NCI-H82 (cell line): ENCODE measurements around the gene WASF2.
A peak's percentile ranks its signal among the peaks of the same experiment; 100 is the strongest.
"Not testable (repeated sequence)": the region's sequence is repeated elsewhere in the genome, so short reads cannot be mapped to it uniquely, and the experiment has no call there.

Source experiments
- DNase-seq: peaks from one replicate; lab custom pipeline; 2025; lab: John Stamatoyannopoulos, UW

Gene WASF2

DNA sequence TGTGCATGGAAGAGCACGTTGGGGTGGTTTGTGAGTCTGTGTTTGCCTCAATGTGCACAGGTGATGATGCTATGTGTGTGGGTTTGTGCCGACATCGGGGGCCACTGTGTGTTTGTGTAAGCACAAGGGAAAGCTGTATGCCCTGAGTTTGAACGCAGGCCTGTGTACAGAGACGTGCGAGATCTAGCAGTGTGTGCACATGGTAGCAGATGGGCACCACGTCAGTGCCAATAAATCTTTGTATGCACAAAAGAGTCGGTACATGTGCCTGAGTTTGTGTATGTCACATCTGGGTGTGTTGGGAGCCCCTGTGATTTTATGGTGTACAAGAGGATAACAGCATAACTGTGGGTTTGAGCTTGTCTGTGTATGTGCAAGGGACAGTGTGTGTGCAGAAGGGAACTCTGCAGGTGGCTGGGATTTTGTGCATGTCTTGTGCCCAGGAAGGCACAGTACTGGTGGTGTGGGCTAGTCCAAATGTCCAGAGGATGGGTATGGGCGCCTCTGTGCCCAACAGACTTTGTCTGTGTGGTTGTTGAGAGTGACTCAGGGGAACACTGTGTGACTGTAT is 32.0 kb upstream of the WASF2 start:
- DNase-seq: no peak

DNA sequence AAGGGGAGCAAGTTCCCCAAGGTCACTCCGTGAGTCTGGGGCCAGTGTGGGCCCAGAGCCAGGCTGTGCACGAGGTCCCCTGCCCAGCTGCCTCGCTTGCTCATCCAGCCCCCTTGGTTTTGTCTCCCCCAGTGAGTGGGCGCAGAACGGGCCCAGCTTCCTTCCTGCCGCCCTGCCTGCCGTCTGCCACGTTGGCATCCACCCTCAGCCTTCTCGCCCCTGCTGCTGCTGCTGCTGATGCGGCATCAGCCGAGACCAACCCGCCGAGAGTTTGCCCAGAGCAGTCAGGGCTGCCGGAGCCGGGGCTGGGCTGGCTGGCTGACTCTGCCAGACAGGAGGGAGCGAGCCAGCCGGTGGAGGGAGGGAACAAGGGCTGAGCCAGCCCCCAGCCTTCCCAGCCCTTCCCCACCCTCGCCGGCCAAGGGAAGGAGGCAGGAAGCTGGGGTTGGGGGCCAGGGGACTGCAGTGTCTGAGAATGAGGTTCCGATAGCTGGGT is 31.4 kb upstream of the WASF2 start:
- no peak for DNase-seq

DNA sequence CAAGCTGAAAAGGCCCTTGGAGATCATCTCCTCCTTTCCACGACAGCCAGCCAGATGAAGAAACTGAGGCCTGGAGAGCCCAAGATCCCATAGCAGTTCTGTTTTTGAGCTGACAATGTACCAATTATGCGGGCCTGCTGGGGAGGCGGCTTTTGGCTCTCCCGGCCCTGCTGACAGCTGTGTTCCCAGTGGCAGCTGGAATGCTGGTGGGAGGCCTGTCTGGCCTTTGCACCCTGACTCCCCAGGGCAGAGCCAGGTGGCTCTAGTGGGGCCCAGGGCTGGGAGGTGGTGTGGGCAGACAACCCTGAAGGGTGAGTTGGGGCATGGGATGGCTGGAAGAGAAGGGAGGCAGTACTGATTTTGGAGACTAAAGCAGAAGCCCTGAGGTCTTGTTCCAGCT is 30.7 kb upstream of the WASF2 start:
- DNase-seq: no peak

DNA sequence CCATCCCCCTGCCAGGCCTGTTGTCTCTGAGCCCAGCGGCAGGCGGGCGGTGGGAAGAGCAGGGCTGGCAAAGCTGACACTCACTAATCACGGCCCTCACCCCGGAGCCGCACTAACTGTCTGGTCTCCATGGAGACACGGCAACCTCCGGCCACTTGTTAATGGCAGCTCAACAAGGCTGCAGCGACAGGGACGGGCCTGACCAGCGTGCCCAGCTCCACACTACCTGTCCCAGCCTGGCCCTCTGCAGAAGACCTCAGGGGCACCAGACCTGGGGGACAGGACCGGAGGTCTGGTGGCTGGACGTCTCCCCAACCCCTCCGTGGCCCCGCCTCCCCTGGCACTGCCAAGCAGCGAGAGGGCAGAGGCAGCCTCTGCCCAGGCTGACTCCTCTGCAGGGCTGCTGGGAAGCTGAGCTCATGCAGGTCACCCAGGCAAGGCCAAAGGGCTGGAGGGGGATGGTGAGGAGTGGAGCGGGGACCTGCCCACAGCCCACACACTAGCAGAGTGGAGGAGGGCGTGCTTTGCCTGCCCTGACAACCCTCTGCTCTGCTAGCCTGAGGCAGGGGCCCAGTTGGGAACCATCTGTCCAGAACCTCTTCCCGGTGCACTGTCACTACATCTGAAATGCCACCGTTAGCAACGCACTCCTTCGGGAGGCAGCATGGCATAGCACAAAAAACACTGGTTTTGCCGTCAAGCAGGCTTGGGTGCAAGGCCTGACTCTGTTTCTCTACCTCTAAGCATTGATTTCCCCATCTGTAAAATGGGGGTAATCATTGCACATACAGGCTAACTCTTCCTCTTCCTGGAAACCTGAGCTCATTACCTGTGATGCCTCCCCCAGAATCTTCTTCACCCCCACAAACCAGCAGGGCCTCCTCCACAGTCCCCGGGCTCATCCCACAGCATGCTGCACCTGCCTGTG is 29.6 kb upstream of the WASF2 start:
- peak; percentile 51 for DNase-seq

DNA sequence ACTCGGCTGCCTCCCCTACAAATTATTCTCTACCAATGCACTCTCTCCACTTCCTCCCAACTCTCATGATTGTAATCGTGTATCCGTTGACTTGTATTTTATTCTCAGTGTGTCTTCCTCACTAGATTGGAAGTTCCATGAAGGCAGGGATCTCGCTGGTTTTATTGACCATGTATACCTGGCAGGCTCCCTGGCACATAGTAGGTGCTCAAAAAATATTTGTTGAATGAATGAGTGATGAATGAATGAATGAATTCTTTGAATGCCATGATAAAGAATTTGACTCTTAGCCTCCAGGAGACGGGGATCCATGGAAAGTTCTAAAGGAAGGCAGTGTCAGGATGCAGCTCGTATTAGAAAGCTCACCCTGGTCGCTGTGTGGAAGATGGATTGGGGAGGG is 28.8 kb upstream of the WASF2 start:
- no peak for DNase-seq

DNA sequence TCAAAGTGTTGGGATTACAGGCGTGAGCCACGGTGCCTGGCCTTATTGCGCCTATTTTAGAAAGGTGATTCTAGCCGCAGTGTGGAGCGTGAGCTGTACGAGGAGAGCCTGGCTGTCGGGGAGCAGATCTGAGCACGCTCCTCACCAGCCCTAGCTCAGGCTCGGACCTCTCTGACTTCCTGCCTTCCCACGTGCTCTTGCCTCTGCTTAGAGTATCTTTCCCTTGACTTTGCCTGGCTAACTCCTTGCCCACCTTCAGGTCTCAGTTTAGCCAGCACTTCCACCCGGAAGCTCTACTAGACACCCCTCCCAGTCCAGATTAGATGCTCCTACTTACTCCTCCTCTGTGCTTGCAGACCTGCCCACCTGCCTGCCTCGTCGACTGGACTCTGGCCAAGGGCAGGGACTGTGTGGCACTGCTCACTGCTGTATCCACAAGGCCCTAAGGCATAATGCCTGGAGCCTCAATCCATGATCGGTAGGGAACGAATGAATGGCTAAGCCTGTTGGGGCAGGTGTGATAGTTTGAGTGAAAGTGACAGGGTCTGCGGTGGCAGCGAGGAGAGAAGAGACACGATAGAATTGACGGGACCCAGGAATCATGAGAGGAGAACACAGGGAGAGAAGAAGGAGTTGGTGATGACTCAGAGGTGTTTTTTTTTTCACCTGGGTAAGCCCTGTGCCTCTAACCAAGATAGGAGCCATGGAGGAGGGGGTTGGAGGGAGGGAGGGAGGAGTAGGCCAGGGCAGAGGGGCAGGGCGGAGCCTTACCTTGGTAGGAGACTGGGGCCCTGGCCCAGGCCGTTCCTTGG is 28.1 kb upstream of the WASF2 start:
- DNase-seq: no peak

DNA sequence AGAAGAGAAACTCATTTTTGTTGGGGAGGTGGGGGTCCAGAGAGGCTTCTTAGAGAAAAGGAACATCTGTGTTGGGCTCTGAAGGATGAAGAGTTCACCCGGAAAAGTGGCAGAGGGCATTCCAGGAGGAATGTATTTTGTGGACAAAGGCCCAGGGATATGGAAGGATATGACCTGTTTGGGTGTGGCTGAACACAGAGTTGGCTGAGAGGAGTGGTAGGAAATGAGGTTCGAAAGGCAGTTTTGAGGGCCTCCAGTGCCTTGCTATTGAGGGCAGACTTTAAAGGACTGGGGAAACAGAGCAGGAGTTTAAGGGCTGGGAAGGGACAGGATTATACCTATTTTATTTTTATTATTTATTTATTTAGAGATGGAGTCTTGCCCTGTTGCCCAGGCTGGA is 27.3 kb upstream of the WASF2 start:
- no peak for DNase-seq

DNA sequence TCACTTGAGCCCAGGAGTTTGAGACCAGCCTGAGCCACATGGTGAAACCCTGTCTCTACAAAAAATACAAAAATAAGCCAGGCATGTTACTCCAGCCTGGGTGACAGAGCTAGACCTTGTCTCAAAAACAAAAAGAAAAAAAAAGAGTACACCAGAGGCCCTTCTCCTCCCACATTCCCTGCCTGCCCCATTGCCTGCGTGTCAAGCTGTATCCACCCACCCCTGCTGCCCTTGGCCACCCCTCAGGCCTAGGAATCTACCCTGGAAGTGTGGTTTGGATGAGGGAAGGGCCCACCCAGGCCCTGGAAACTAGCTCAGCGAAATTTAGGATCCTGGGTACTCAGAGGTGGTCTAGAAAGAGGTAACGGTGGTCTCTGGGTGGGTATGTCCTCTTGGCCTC is 25.7 kb upstream of the WASF2 start:
- DNase-seq: no peak

DNA sequence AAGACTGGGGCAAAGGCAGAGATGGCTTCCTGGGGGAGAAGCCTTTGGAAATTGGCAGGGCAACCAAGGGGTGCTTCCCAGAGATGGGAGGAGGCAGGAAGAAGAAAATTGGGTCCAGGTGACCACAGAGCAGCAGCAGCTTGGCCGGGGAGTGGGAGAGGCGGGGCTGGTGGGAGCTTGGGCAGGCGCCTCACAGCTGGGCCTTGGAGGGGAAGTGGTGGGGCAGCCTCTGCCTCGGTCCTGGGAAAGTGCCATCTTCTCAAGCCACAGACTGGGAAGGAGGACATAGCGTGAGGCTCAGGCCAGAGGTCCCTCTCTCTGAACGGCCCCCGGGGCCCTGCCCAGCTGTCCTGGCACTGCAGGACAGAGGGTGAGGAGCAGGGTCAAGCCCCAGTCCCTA is 24.0 kb upstream of the WASF2 start:
- DNase-seq: no peak

DNA sequence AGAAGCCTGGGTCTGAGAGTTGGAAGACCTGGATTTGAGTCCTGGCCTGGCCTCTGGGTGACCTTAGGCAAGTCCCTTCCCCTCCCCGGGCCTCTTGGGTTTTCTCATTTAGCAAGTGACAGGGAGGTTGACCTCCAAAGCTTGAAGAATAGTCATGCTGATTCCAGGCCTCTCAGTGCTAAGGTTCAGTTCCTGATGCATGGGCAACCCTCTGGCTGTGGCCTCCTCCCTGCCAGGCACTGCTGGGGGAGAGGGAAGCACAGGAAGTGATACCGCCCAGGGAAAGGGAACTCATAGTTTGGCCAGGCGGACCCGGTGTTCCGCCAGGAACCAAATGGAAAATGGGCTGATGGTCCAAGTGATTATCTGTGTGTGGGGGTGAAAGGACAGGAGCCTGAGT is 23.6 kb upstream of the WASF2 start:
- no peak for DNase-seq

DNA sequence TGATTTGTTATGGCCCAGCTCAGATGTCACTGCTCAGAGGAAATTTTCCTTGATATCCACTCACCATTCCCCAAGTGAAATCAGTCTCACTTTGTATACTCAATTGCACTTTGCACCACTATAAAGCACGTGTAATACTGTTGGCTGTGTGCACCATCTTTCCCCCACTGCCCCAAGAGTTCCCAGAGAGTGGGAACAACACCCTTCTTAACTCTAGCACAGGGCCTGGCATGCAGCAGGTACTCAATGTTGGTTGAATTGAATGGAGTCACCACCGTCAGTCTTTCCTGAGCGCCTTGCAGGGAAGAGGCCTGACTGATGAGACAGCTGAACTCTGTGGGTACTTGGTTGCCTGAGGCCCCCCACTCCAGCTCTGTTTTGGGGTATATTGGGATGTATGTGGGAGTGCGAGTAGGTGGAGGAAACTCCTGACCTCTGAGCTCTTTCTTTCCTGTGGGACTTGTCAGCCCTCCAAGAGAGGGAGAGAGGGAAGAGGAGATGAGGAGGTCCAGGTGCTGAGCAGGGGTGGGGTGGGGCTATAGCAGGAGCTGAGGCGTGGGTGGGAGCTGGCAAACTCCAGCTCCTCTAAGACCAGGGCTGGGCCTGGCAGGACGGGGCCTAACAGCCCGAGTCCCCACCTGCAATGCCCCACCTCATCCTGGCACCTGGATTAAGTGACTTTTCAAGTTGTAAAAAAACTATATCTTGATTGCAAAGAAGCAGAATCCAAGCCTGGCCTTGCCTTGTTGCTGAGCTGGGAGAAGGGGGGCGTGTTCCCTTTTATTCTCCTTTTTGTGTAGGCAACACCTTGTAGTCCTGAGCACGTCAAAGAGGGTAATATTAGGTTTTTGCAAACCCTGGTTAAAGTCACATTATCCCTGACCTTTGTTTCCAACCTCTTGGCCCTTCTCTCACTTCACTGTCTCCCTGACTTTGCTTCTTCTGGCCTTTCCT is 19.4 kb upstream of the WASF2 start:
- no peak for DNase-seq

DNA sequence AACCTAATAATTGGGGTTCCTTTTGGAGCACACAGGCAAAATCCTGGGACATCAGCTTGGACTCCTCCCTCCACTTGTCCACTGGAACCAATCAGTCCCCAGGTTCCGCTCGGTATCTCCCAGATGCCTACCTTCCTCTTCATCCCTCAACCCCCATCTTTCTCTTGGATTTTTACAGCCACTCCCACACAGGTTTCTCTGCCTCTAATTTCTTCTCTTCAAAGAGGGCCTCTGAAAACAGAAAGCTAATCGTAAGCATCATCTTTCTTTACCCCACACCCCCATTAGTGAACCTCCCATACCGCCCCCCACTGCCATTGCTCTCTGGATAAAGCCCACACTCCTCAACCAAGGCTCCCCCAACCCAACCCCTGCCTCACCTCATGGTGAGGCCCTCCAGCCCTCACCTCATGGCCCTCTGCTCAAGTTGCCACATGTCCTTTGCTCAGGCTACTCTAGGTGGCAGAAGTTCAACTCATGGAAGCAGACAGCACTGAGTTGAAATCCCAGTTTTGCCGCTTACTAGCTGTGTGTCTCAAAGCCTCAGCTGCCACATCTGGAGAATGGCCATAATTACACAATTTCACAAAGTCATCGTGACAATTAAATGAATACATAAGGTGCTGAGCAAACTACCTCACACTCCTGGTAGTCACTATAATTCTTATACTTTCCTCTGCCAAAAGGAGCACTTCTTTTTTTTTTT is 18.1 kb upstream of the WASF2 start:
- peak; percentile 45 for DNase-seq

DNA sequence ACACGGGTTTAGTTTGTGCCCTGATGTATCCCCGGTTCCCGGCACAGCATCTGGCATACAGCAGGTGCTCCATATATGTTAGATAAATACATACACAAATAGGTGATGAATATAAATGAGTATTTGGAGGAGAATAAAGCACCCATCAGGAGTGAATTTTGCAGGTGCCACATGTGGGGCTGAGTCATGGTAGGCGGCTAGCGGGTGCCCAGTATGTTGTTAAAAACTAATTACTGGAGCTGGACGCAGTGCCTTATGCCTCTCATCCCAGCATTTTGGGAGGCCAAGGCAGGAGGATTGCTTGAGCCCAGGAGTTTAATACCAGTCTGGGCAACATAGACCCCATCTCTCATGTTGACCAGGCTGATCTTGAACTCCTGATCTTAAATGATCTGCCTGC is 16.7 kb upstream of the WASF2 start:
- DNase-seq: no peak

DNA sequence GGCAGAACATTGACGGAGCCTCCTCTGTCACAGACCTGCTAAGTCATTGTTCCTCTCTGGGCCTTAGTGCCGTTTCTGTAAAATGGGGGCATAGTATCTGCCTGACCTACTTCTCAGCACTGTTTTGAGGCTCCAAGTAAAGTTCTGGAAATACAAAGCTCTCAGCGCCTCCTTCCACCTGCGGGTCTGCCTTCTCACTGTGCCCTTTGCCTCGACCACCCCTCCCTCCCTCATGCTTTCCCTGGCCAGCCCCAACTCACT is 15.4 kb upstream of the WASF2 start:
- DNase-seq: no peak

DNA sequence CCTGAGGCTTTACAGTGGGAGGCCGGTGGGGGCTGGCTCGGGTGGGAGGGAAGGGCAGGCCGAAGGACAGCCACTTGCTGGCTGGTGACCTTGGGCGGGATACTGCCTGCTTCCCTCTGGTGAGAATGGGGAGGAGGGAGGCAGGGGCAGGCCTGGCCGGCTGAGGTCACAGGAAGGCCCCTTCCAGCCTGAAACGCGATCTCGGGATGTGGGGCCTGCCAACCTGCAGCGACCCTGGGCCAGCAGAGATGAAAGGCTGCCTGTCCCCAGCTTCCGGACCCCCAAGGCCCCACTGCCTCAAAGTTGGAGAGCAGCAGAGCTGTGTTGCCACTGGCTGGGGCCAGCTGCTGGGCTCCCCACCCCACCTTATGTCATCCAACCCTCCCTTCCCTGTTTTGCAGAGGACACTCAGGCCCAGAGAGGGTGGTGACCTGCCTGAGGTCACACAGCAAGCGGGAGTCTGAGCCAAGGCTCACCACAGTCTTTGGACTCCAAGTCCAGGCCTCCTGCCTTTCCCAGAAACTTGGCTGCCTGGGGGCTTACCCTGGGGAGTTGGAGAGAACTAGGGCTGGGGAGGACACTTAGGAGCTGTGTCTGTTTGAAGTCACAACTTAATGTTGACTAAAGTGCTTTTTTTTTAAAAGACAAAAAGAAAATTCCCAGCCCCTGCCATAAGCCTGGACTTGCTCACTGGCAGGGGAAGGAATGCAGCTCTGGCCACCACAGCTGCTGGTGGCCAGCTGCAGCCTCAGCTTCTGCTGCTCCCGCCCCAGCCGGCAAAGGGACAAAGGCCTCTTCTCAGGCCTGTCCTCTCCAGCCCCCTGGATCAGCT is 14.8 kb upstream of the WASF2 start:
- no peak for DNase-seq

DNA sequence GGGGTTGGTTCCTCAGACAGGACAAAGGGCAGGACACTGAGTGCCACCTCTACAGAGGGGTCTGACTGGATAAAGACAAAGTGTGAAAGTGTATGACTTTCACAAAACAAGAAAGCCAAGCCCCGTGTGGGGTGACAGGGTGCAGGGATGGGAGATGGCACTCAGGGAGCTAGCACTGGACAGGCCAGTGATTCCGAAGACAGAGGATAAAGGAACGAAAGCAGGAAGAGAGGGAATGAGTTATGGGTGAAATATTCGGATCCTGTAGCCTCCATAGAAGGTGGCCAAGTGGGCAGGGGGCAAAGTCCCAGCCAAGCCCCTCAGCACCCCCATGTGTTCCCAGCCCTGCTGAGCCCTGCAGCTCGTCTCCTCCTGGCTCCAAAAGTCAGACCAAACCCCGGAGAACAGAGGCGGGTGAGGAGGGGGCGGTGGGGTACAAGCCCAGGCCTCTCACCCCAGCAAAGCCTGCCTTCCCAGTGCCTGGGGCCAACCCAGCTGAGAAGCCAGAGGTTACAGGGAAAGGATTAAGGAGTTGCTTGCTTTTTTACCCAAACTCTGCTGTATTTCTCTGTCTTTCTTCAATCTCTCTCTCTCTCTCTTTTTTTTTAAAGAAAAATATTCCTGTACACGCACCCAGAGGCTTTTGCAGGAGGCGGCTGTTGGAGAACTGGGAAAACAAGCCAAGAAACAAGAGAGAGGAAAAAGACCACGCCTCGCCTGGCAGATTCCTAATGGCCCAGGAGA is 14.0 kb upstream of the WASF2 start:
- DNase-seq: no peak

DNA sequence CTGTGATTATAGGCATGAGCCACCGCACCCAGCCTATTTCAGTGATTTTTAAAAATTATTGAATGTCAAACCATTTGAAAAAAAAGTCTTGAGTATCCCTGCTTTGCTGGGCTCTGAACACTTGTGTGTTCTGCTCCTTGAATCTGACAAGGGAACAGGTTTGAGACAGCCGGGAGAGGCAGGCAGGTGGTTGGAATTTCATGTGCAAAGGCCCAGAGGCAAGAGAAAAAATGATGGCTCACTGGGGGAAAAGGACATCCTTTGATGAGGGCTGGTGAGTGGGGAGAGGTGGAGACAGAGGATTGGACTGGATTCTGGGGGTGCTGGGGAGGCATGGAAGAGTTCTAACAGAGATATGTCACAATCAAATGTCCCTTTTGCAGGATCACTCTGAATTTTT is 13.1 kb upstream of the WASF2 start:
- no peak for DNase-seq

DNA sequence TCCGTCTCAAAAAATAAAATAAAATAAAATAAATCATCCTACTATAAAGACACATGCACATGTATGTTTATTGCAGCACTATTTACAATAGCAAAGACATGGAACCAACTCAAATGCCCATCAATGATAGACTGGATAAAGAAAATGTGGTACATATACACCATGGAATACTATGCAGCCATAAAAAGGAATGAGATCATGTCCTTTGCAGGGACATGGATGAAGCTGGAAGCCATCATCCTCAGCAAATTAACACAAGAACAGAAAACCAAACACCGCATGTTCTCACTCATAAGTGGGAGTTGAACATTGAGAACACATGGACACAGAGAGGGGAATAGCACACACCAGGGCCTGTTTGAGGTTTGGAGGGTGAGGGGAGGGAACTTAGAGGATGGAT is 11.2 kb upstream of the WASF2 start:
- not testable (repeated sequence) for DNase-seq

DNA sequence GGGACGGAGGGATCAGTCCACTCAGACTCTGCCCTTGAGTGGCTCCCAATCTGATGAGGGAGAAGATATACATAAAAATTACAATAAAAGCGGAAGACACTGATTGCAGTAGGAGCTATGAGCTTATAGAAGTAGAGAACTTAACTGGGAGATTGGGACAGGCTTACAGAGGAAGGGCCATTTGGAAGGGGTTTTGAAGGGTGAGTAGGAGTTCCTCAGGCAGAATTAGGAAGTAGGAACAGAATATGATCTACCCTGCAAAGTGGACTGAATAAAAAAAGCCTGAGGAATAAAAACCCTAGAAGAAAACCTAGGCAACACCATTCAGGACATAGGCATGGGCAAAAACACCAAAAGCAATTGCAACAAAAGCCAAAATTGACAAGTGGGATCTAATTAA is 9.2 kb upstream of the WASF2 start:
- DNase-seq: no peak
